Stimulated activated CD8-positive, alpha-beta memory T cell treated with anti-CD3 and anti-CD28 coated beads, Interleukin-12 subunit alpha, Interleukin-12 subunit beta, amount 100 ng/mL, for 24 hours (primary cell): Measurements from ENCODE around the gene FGFBP1.
"Not testable (repeated sequence)": the region's sequence is repeated elsewhere in the genome, so short reads cannot be mapped to it uniquely, and the experiment has no call there.

Experiments
- DNase-seq: peaks from one replicate; pipeline ENCODE4 v3.0.0-alpha.2; 2020; ENCODE audit errors: extremely low read depth

FGFBP1 gene

DNA sequence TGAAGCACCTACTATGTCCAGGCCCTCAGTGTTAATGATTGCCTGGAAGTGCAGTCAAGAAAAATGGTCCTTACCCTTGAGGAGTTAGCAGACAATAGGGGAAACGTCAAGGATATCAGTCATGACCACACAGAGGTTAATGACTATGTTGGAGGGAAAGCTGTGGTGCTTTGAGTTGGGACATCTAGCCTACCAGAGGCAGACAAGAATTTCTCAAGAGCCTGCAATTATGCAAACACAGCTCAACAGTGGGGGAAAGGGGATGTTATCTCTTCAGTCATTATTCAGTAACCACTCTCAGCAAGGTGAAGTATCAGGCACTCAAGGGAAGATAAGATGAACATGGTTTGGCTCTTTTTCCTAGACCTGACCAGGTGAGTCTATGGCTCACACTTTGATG, 7.0 kb upstream of the FGFBP1 start:
- DNase-seq: no peak

- no peak for DNase-seq
These were observed 6.4 kb upstream of the FGFBP1 start for GRCh38 chr4:15944895-15945294.

- no peak for DNase-seq
These were observed 3.7 kb upstream of the FGFBP1 start for GRCh38 chr4:15942283-15942682.

GRCh38 chr4:15938182-15938581, 358 bp downstream of the FGFBP1 start:
- DNase-seq: no peak

- DNase-seq: no peak
These were observed 2.0 kb downstream of the FGFBP1 start for GRCh38 chr4:15936495-15936894.

GRCh38 chr4:15935504-15936402, 2.8 kb downstream of the FGFBP1 start:
- no peak for DNase-seq

GRCh38 chr4:15934259-15934658, 4.3 kb downstream of the FGFBP1 start:
- DNase-seq: no peak

DNA sequence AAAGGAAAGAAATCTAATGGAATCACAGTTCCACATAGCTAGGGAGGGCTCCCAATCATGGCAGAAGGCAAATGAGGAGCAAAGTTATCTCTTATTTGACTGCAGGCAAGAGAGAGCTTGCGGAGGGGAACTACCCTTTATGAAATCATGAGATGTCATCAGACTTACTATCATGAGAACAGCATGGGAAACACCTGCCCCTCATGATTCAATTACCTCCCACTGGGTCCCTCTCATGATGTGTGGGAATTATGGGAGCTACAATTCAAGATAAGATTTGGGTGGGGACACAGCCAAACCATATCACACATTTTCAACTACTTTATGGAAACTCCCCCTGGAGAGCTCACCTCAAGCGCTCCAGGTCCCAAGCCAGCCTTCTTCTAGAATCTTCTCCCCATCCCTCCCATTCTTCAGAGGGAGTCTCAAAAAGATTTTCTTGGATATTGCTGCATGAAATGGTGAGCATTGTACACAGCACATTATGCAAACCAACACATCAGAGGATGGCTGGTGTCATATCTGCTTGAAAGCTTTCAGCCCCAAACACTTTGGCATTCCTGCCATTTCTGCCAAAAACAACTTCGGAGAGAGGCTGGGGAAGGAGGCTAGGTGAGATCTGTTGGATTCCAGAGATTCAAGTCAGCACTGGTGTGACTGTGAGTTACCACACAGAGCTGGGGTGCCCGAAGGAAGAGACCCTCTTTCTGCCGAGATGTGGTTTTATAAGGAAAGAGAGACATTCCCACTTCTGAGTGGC, 6.9 kb downstream of the FGFBP1 start:
- DNase-seq: no peak

DNA sequence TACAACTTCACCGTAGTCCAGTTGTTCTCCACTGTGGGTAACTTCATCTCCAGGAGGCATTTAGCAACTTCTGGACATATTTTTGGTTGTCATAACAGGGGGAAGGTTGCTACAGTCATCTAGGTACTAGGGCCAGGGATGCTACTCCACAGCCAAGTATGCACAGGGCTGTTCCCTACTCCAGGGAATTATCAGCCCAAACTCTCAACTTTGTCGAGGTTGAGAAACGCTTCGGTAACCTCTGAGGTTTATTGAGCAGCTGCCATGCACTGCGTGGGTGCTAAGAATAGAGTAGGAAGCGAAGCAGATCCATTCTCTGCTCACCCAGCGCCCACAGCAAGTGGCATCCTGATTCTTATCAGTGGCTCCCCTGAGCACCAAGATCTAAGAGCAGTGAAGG, 8.2 kb downstream of the FGFBP1 start:
- no peak for DNase-seq

- no peak for DNase-seq
These were observed 9.0 kb downstream of the FGFBP1 start for GRCh38 chr4:15929540-15929939.

- no peak for DNase-seq
These were observed 9.7 kb downstream of the FGFBP1 start for GRCh38 chr4:15928883-15929282.

DNA sequence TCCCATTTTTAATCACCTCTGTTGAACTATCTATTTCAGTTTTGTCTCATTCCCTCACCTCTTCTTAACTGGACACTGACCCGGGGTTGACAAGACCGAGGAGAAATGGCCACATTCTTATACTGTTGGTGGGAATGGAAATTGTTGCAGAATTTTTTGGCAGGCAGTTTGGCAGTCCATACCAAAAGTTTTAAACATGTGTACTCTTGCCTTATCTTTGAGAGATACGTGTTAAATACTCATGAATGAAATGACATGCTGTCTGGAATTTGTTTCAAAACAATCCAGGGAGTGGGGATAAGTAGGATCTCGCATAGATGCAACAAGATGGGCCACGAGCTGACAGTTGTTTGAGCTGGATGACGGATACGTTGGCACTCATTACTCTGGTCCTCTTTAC, 12.1 kb downstream of the FGFBP1 start:
- DNase-seq: no peak

- no peak for DNase-seq
These were observed 12.7 kb downstream of the FGFBP1 start for GRCh38 chr4:15925830-15926229.

DNA sequence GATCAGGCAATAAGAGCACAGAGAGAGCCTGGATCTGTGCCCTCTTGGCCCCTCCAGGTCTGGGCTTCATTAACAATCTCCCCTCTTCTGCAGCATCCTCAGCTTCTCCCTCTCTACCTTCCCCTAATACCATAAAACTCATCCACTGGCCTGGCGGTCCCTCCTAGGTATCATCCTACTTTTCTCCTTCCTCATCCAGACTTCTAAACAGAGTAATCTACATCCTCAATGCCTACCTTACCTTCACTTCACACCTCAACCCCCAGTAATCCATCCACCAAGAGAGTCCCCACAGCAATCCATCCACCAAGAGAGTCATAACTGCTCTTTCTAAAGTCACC, 17.0 kb downstream of the FGFBP1 start:
- no peak for DNase-seq

- DNase-seq: no peak
These were observed 17.6 kb downstream of the FGFBP1 start for GRCh38 chr4:15920723-15921591.

GRCh38 chr4:15918484-15919129, 19.9 kb downstream of the FGFBP1 start:
- no peak for DNase-seq

DNA sequence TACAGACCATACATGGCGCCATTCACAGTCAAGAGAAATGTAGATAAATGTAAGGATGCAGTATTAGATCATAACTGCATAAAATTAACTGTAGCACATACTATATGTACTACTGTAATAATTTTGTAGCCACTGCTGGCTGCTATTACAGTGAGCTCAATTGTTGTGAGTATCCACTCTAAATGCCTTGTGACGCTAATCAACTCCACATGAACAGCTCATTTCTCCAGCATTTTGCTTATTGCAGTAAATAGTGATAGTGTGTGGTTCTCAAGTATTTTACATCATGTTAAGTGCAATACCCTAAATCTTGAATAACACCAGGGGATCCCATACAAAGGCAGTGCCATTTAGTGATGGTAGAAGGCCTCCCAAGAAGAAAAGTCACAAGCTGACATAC, 21.2 kb downstream of the FGFBP1 start:
- no peak for DNase-seq

- DNase-seq: not testable (repeated sequence)
These were observed 22.2 kb downstream of the FGFBP1 start for GRCh38 chr4:15916358-15916757.

GRCh38 chr4:15914736-15915135, 23.8 kb downstream of the FGFBP1 start:
- no peak for DNase-seq

DNA sequence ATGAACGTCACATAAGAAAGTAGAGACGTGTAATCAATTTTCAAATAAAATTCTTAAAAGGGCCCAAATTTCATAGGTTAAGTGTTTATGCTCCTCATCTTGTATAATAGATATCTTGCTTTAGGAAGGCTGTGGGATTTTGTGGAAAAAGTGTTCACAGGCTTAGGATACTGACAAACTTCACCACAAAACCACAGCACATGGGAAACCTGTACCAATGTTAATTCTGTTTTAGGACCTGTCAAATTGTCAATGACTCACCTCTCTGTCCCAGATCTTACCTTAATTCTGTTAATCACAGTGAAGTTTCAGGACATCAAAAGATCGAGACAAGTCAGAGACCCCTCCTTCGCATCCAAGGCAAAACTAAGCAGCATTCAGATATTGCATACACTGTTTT, 24.2 kb downstream of the FGFBP1 start:
- no peak for DNase-seq

GRCh38 chr4:15913631-15913970, 24.9 kb downstream of the FGFBP1 start:
- no peak for DNase-seq
